Activated CD4-positive, alpha-beta T cell treated with anti-CD3 and anti-CD28 coated beads for 24 hours (primary cell): ENCODE results near the gene CRAMP1.
A peak's percentile ranks its signal among the peaks of the same experiment; 100 is the strongest.

Experiments
- DNase-seq, 2 donors: peaks; one replicate each; pipeline ENCODE4 v3.0.0-alpha.2; 2020; ENCODE audit warnings: low read depth in 2 of 2

Gene CRAMP1

GRCh38 chr16:1601489-1601888 is 10.7 kb upstream of the CRAMP1 start:
- DNase-seq: no peak

- DNase-seq: no peak
These were observed 9.9 kb upstream of the CRAMP1 start for GRCh38 chr16:1602285-1602684.

- DNase-seq: no peak
These were observed 5.4 kb upstream of the CRAMP1 start for GRCh38 chr16:1606774-1607173.

GRCh38 chr16:1607971-1608370 is 4.2 kb upstream of the CRAMP1 start:
- DNase-seq: no peak

- DNase-seq: peak; percentile 86 to 87
These were observed 1.9 kb upstream of the CRAMP1 start for GRCh38 chr16:1610071-1610898.

- DNase-seq: no peak
These were observed 1.1 kb upstream of the CRAMP1 start for GRCh38 chr16:1610899-1611632.

- DNase-seq: no peak
These were observed 1.1 kb downstream of the CRAMP1 start for GRCh38 chr16:1613211-1613622.

- DNase-seq: no peak
These were observed 1.7 kb downstream of the CRAMP1 start for GRCh38 chr16:1613728-1614455.

GRCh38 chr16:1614456-1615102 is 2.4 kb downstream of the CRAMP1 start:
- DNase-seq: no peak

GRCh38 chr16:1615761-1616160 is 3.6 kb downstream of the CRAMP1 start:
- no peak for DNase-seq

- DNase-seq: no peak
These were observed 7.8 kb downstream of the CRAMP1 start for GRCh38 chr16:1619976-1620375.

GRCh38 chr16:1620391-1620790 is 8.2 kb downstream of the CRAMP1 start:
- no peak for DNase-seq

- no peak for DNase-seq
These were observed 9.7 kb downstream of the CRAMP1 start for GRCh38 chr16:1621851-1622250.

- no peak for DNase-seq
These were observed 14.2 kb downstream of the CRAMP1 start for GRCh38 chr16:1626327-1626726.

GRCh38 chr16:1626776-1627175 is 14.6 kb downstream of the CRAMP1 start:
- no peak for DNase-seq

GRCh38 chr16:1630450-1631213 is 18.5 kb downstream of the CRAMP1 start:
- DNase-seq: no peak

GRCh38 chr16:1631230-1631629 is 19.1 kb downstream of the CRAMP1 start:
- no peak for DNase-seq

GRCh38 chr16:1631931-1632637 is 19.9 kb downstream of the CRAMP1 start:
- no peak for DNase-seq

GRCh38 chr16:1632638-1632970 is 20.4 kb downstream of the CRAMP1 start:
- no peak for DNase-seq

GRCh38 chr16:1633310-1633709 is 21.1 kb downstream of the CRAMP1 start:
- DNase-seq: no peak

GRCh38 chr16:1634541-1634940 is 22.4 kb downstream of the CRAMP1 start:
- DNase-seq: no peak
